HepG2 (cell line): ENCODE measurements around the gene KCNJ1. TPM values are rescaled to one million over a fixed set of nuclear protein-coding genes. Genes with fewer than 3 reads are reported as not detected.

Experiments
- ATAC-seq: fragments of 200-7000 bp; cut with Tn5 transposase; 3 replicates; pipeline ENCODE4 v1.9.1; 2020; ENCODE audit warnings: mild to moderate bottlenecking, moderate library complexity
- BruUV-seq: library from RNA; stranded (reverse); fragments of 400-500 nt; replicated peaks from 2 replicates; lab custom pipeline; 2021; lab: Mats Ljungman, UMichigan
- CTCF ChIA-PET: fragments of 300-600 bp; formaldehyde crosslinking; extraction: SDS; loops from one replicate; lab custom pipeline; 2021; ENCODE audit warnings: low total read pairs, inconsistent platforms, low intra/inter-chr PET ratio; lab: Yijun Ruan, JAX
- POLR2A ChIA-PET: fragments of 350-600 bp; sonication (Branson Sonifier 250); formaldehyde crosslinking; loops from one replicate; lab custom pipeline; 2020; ENCODE audit warnings: antibody characterized with exemption, inconsistent platforms; lab: Yijun Ruan, JAX
- DNase-seq: peaks from one replicate; pipeline ENCODE4 v3.0.0-alpha.2; 2015; ENCODE audit warnings: low spot score
- FAIRE-seq: peaks from 3 replicates; lab custom pipeline; 2011; peaks lifted over from hg19 to GRCh38; lab: Jason Lieb, UNC
- H2AFZ ChIP-seq: one replicate; pipeline ENCODE4 v1.6.1; 2011; ENCODE audit warnings: low read length, inconsistent platforms
- H3K27ac ChIP-seq: fragments of 300-600 bp; 3 replicates; pipeline ENCODE4 v1.8.0; 2011; ENCODE audit warnings: mixed run types, mild to moderate bottlenecking, mixed read lengths, low read length, inconsistent platforms; ENCODE audit not compliant: insufficient read depth; ENCODE audit errors: extremely low read length
- H3K27me3 ChIP-seq, 2 experiments: fragments of 200-600 bp in 1 of 2; 2 replicates in 1 of 2; 3 replicates in 1 of 2; pipeline versions ENCODE4 v1.6.0 to v1.8.0; 2011; ENCODE audit warnings: low read length in 2 of 2, mild to moderate bottlenecking in 2 of 2, moderate library complexity in 2 of 2, inconsistent platforms in 1 of 2; ENCODE audit not compliant: insufficient read depth in 2 of 2, control insufficient read depth in 1 of 2
- H3K36me3 ChIP-seq, 2 experiments: fragments of 200-600 bp in 1 of 2; replicated peaks in 1 of 2; 2 replicates in 1 of 2; 3 replicates in 1 of 2; pipeline versions ENCODE4 v1.5.1 to v1.8.0; 2011; ENCODE audit warnings: low read length in 2 of 2, inconsistent platforms in 1 of 2; ENCODE audit not compliant: insufficient read depth in 2 of 2, control insufficient read depth in 1 of 2
- H3K4me1 ChIP-seq: 2 replicates; pipeline ENCODE4 v1.5.1; 2012; ENCODE audit warnings: low read length, inconsistent platforms; ENCODE audit not compliant: insufficient read depth
- H3K4me2 ChIP-seq: 2 replicates; pipeline ENCODE4 v1.6.0; 2011; ENCODE audit warnings: low read depth, low read length, inconsistent platforms
- H3K4me3 ChIP-seq, 3 experiments: fragments of 200-600 bp in 1 of 3; sonication (generic), shearing (Covaris generic) in 1 of 3; replicated peaks in 1 of 3; 2 replicates each; pipeline ENCODE4 v1.5.1; 2011 to 2016; ENCODE audit warnings: low read length in 3 of 3, inconsistent platforms in 2 of 3, low read depth in 2 of 3, mild to moderate bottlenecking in 2 of 3, control low read depth in 1 of 3, mixed read lengths in 1 of 3; ENCODE audit not compliant: insufficient read depth in 1 of 3
- H3K79me2 ChIP-seq: one replicate; pipeline ENCODE4 v1.6.1; 2011; ENCODE audit warnings: low read length, inconsistent platforms; ENCODE audit not compliant: insufficient read depth
- H3K9ac ChIP-seq: 2 replicates; pipeline ENCODE4 v1.6.0; 2011; ENCODE audit warnings: mild to moderate bottlenecking, low read depth, low read length, inconsistent platforms; ENCODE audit not compliant: insufficient read depth
- H3K9me3 ChIP-seq: 2 replicates; pipeline ENCODE4 v1.5.1; 2012; ENCODE audit warnings: mild to moderate bottlenecking, low read length
- H4K20me1 ChIP-seq: 2 replicates; pipeline ENCODE4 v1.6.0; 2011; ENCODE audit warnings: inconsistent platforms, mild to moderate bottlenecking, low read length, moderate library complexity; ENCODE audit not compliant: insufficient read depth
- ARID2 ChIP-seq: sonication (generic); formaldehyde crosslinking; IDR thresholded peaks from 2 replicates; pipeline ENCODE4 v1.8.1; 2022; ENCODE audit warnings: mild to moderate bottlenecking, missing genetic modification reagents, borderline replicate concordance
- BRD4 ChIP-seq: sonication (generic); formaldehyde crosslinking; IDR thresholded peaks from 2 replicates; pipeline ENCODE4 v1.4.0; 2020; ENCODE audit warnings: missing genetic modification reagents
- CEBPB ChIP-seq: IDR thresholded peaks from 2 replicates; pipeline ENCODE4 v1.6.1; 2011; ENCODE audit warnings: low read depth, low read length, improper control_type of control experiment, borderline replicate concordance
- CREB1 ChIP-seq, 2 experiments: fragments of 450-650 bp in 1 of 2; IDR thresholded peaks; 2 replicates each; pipeline ENCODE4 v1.6.1; 2016 to 2017; ENCODE audit warnings: control low read depth in 1 of 2, mild to moderate bottlenecking in 1 of 2, missing compliant biosample characterization in 1 of 2, missing genetic modification characterization in 1 of 2
- RELA ChIP-seq: sonication (generic); formaldehyde crosslinking; IDR thresholded peaks from 2 replicates; pipeline ENCODE4 v1.4.0; 2020; ENCODE audit warnings: missing genetic modification reagents
- SMARCC2 ChIP-seq: fragments of 450-650 bp; IDR thresholded peaks from 2 replicates; pipeline ENCODE4 v1.6.1; 2017; ENCODE audit warnings: antibody characterized with exemption, mild to moderate bottlenecking
- WGBS: methylation state at CpG from one replicate; pipeline ENCODE4 v1.1.6; 2017; ENCODE audit warnings: low lambda C conversion rate; 5-methylcytosine and 5-hydroxymethylcytosine counted together
- in situ Hi-C: cut with HindIII; loops from 2 replicates; pipeline ENCODE4 v1.10.0; 2017; ENCODE audit warnings: low pct_unique_long_range_greater_than_20kb; ENCODE audit not compliant: extremely low pct_ligation_motif_present
- intact Hi-C: fragments of 100-400 bp; cut with micrococcal nuclease; formaldehyde crosslinking; loops from one replicate; pipeline ENCODE4 v1.10.0; 2022; ENCODE audit not compliant: unreplicated experiment
- polyA plus RNA-seq, 8 experiments: library from polyadenylated mRNA; depleted of rRNA in 3 of 8; stranded (reverse) in 7 of 8; unstranded in 1 of 8; fragments of >200 nt; fragmentation: Illumina TruSeq in 4 of 8; extraction: Trizol in 4 of 8; gene quantifications; 2 replicates each; pipeline versions ENCODE4 v1.2.1 to v1.2.3, GENCODE V29; 2011 to 2016; ENCODE audit warnings: low read depth in 4 of 8, missing spikeins in 1 of 8, mixed read lengths in 1 of 8; ENCODE audit not compliant: insufficient read depth in 1 of 8
- total RNA-seq, 5 experiments: library from RNA; depleted of rRNA; stranded (reverse); fragments of >200 nt; fragmentation: Illumina TruSeq; extraction: Trizol; gene quantifications; 2 replicates each; pipeline ENCODE4 v1.2.3, GENCODE V29; 2016; ENCODE audit warnings: low read depth in 1 of 5
- TF ChIP-seq, protein P1 (sequence below): sonication (generic); formaldehyde crosslinking; IDR thresholded peaks from 2 replicates; pipeline ENCODE4 v1.4.0; 2020; ENCODE audit warnings: missing genetic modification reagents

The KCNJ1 gene
- total and polyA plus RNA-seq, 2 of the 13 experiments (the other 11 are each of a cell fraction or from before 2014, with no cell fraction given), result not detected

DNA sequence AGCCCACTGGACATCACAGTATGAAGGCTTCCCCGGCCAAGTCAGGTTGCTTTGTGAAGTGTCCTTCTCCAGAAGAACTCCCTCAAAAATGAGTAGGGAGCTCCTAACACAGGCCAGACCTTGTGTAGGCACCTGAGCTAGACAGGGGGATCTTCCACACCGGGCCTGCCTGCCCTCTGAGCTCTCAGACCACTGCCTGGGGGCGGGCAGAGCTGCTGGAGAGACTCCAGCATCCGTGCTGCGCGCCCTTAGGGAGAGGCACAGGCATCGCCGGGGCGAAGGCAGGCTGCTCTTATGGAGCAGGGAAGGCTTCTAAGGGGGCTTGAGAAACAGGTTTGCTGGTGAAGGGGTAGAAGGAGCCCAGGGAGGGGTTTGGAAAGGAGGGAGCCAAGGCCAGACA, 28.4 kb upstream of the KCNJ1 start:
- H3K79me2 ChIP-seq, result no peaks in the 10 kb centered on the region
- FAIRE-seq, result no peak
- no TSS peak for BruUV-seq
- intact Hi-C loops (no loop called here), in situ Hi-C loops (loop anchor here (25.0 kb wide), 1 partner anchor 792 kb away; no protein-coding TSS in a partner anchor)
- TF ChIP-seq SMARCC2 (no peak), CEBPB (no peak), RELA (CRISPR knock-in tag) (no peak), BRD4 (CRISPR knock-in tag) (no peak), CREB1 (IDR thresholded peaks at IDR 0.05) (no peak), CREB1 (CRISPR knock-in tag; IDR thresholded peaks at IDR 0.05) (no peak), ARID2 (CRISPR knock-in tag) (no peak)
- TF ChIP-seq, protein P1, sequence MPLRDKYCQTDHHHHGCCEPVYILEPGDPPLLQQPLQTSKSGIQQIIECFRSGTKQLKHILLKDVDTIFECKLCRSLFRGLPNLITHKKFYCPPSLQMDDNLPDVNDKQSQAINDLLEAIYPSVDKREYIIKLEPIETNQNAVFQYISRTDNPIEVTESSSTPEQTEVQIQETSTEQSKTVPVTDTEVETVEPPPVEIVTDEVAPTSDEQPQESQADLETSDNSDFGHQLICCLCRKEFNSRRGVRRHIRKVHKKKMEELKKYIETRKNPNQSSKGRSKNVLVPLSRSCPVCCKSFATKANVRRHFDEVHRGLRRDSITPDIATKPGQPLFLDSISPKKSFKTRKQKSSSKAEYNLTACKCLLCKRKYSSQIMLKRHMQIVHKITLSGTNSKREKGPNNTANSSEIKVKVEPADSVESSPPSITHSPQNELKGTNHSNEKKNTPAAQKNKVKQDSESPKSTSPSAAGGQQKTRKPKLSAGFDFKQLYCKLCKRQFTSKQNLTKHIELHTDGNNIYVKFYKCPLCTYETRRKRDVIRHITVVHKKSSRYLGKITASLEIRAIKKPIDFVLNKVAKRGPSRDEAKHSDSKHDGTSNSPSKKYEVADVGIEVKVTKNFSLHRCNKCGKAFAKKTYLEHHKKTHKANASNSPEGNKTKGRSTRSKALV (CRISPR knock-in tag), result no peak
- no peaks in the 10 kb centered on the region for H4K20me1 ChIP-seq
- 70% methylated on average over 6 of the region's 9 CpGs for WGBS
- ChIA-PET POLR2A (no interaction called here), CTCF (no interaction called here)
- H3K27ac ChIP-seq, result no peak overlapping the region
- no peaks in the 10 kb centered on the region for H3K9me3 ChIP-seq
- peak; percentile 13; the same call in 1 of the 3 replicates for ATAC-seq
- no peak overlapping the region for H2AFZ ChIP-seq
- peaks cover 3 to 32% of the 10 kb centered on the region in 2 experiments; a peak in 4 of 5 replicates for H3K27me3 ChIP-seq
- H3K4me2 ChIP-seq, result no peak overlapping the region
- H3K36me3 ChIP-seq, result no peaks in the 10 kb centered on the region
- H3K4me3 ChIP-seq, result no peak overlapping the region
- H3K9ac ChIP-seq, result no peak overlapping the region
- no peak for DNase-seq
- peaks cover 19% of the 10 kb centered on the region for H3K4me1 ChIP-seq
